K562 (cell line): ENCODE results near the gene HDGFL1. TPM values are rescaled to one million over a fixed set of nuclear protein-coding genes. Genes with fewer than 3 reads are reported as not detected.

Source experiments
- ATAC-seq: fragments of 200-7000 bp; cut with Tn5 transposase; 3 replicates; pipeline ENCODE4 v1.9.1; 2020; ENCODE audit warnings: moderate library complexity
- BruUV-seq: library from RNA; stranded (reverse); fragments of 400-500 nt; replicated peaks from 2 replicates; lab custom pipeline; 2021; lab: Mats Ljungman, UMichigan
- CTCF ChIA-PET: fragments of 300-600 bp; formaldehyde crosslinking; extraction: SDS; loops from one replicate; lab custom pipeline; 2021; ENCODE audit warnings: low intra/inter-chr PET ratio; lab: Yijun Ruan, JAX
- POLR2A ChIA-PET: fragments of 300-600, 350-650 bp; sonication (Branson Sonifier 250); formaldehyde crosslinking; extraction: SDS; loops from one replicate; lab custom pipeline; 2021; ENCODE audit warnings: antibody characterized with exemption, inconsistent platforms; lab: Yijun Ruan, JAX
- DNase-seq, 4 experiments: peaks; one replicate each; pipeline versions ENCODE4 v3.0.0 to v3.0.0-alpha.2; 2011 to 2018; ENCODE audit warnings: low spot score in 3 of 4, mixed read lengths in 3 of 4; ENCODE audit errors: extremely low read depth in 1 of 4
- FAIRE-seq: peaks from 2 replicates; lab custom pipeline; 2011; peaks lifted over from hg19 to GRCh38; lab: Jason Lieb, UNC
- H2AFZ ChIP-seq: 2 replicates; pipeline ENCODE4 v1.6.0; 2011; ENCODE audit warnings: low read depth, low read length, control low read depth, inconsistent platforms
- H3K27ac ChIP-seq: fragments of 200-600 bp; 3 replicates; pipeline ENCODE4 v1.8.0; 2011; ENCODE audit warnings: low read depth, mild to moderate bottlenecking, control low read depth, inconsistent platforms, low read length, moderate library complexity, mixed read lengths; ENCODE audit errors: extremely low read depth
- H3K27me3 ChIP-seq, 2 experiments: fragments of 300-600 bp in 1 of 2; 2 replicates in 1 of 2; 3 replicates in 1 of 2; pipeline versions ENCODE4 v1.6.0 to v1.8.0; 2011; ENCODE audit warnings: inconsistent platforms in 2 of 2, low read length in 2 of 2, mild to moderate bottlenecking in 1 of 2, mixed read lengths in 1 of 2, moderate library complexity in 1 of 2; ENCODE audit not compliant: control insufficient read depth in 2 of 2, insufficient read depth in 2 of 2
- H3K36me3 ChIP-seq: fragments of 300-600 bp; 3 replicates; pipeline ENCODE4 v1.8.0; 2011; ENCODE audit warnings: mild to moderate bottlenecking, low read length, inconsistent platforms; ENCODE audit not compliant: control insufficient read depth, insufficient read depth
- H3K4me1 ChIP-seq, 2 experiments: fragments of 200-600 bp in 1 of 2; replicated peaks in 1 of 2; 2 replicates in 1 of 2; 3 replicates in 1 of 2; pipeline versions ENCODE4 v1.5.1 to v1.8.0; 2011; ENCODE audit warnings: inconsistent platforms in 2 of 2, low read length in 2 of 2, mild to moderate bottlenecking in 1 of 2, mixed read lengths in 1 of 2, moderate library complexity in 1 of 2; ENCODE audit not compliant: control insufficient read depth in 2 of 2, insufficient read depth in 2 of 2
- H3K4me2 ChIP-seq: 2 replicates; pipeline ENCODE4 v1.6.1; 2011; ENCODE audit warnings: low read length, control low read depth, inconsistent platforms, mixed read lengths; ENCODE audit not compliant: insufficient read depth
- H3K4me3 ChIP-seq: fragments of 200-600 bp; sonication (generic), shearing (Covaris generic); 2 replicates; pipeline ENCODE4 v1.5.1; 2016; ENCODE audit warnings: control low read depth, inconsistent platforms
- H3K79me2 ChIP-seq: fragments of 200-600 bp; 3 replicates; pipeline ENCODE4 v1.8.0; 2011; ENCODE audit warnings: low read length, inconsistent platforms; ENCODE audit not compliant: control insufficient read depth, insufficient read depth
- H3K9ac ChIP-seq, 2 experiments: 2 replicates each; pipeline versions ENCODE4 v1.6.0 to v1.6.1; 2011; ENCODE audit warnings: low read depth in 2 of 2, low read length in 2 of 2, control low read depth in 1 of 2, inconsistent platforms in 1 of 2, mild to moderate bottlenecking in 1 of 2, mixed read lengths in 1 of 2; ENCODE audit not compliant: insufficient read depth in 1 of 2
- H3K9me1 ChIP-seq: one replicate; pipeline ENCODE4 v1.6.0; 2011; ENCODE audit warnings: inconsistent platforms, mild to moderate bottlenecking, low read length, moderate library complexity; ENCODE audit not compliant: control insufficient read depth, insufficient read depth
- H3K9me3 ChIP-seq: replicated peaks from 2 replicates; pipeline ENCODE4 v1.5.1; 2011; ENCODE audit warnings: low read depth, low read length, inconsistent platforms; ENCODE audit not compliant: control insufficient read depth, insufficient read depth
- H4K20me1 ChIP-seq: replicated peaks from 2 replicates; pipeline ENCODE4 v1.6.1; 2011; ENCODE audit warnings: low read length, inconsistent platforms, mixed read lengths; ENCODE audit not compliant: control insufficient read depth, insufficient read depth
- CHD4 ChIP-seq: fragments of 200-600 bp; sonication (generic); IDR thresholded peaks from 3 replicates; pipeline ENCODE4 v1.6.1; 2012; ENCODE audit warnings: low read depth, mild to moderate bottlenecking, mixed read lengths, low read length, inconsistent platforms; ENCODE audit not compliant: insufficient read depth, insufficient replicate concordance, poor library complexity, severe bottlenecking
- CREM ChIP-seq: IDR thresholded peaks from 2 replicates; pipeline ENCODE4 v1.6.1; 2014; ENCODE audit warnings: antibody characterized with exemption, low read depth
- DDX20 ChIP-seq: fragments of 450-650 bp; IDR thresholded peaks from 2 replicates; pipeline ENCODE4 v1.6.1; 2016; ENCODE audit warnings: missing genetic modification characterization, low read depth, mild to moderate bottlenecking, missing compliant biosample characterization, moderate library complexity
- ERF ChIP-seq: fragments of 450-650 bp; formaldehyde crosslinking; IDR thresholded peaks from 2 replicates; pipeline ENCODE4 v1.4.0; 2020; ENCODE audit warnings: mild to moderate bottlenecking, mixed read lengths
- ETV1 ChIP-seq: fragments of 450-650 bp; conservative IDR thresholded peaks from 2 replicates; pipeline ENCODE4 v1.6.1; 2016; ENCODE audit warnings: missing genetic modification characterization, control low read depth, low read depth, missing compliant biosample characterization
- EZH2 ChIP-seq: IDR thresholded peaks from 2 replicates; pipeline ENCODE4 v1.6.1; 2012; ENCODE audit warnings: low read depth, mild to moderate bottlenecking, inconsistent platforms, low read length, borderline replicate concordance
- FOXJ3 ChIP-seq: sonication (generic); formaldehyde crosslinking; IDR thresholded peaks from 2 replicates; pipeline ENCODE4 v1.4.0; 2020; ENCODE audit warnings: mild to moderate bottlenecking, missing genetic modification reagents
- MEIS2 ChIP-seq: fragments of 450-650 bp; IDR thresholded peaks from 2 replicates; pipeline ENCODE4 v1.6.1; 2014; ENCODE audit warnings: mild to moderate bottlenecking; ENCODE audit not compliant: partially characterized antibody
- NEUROD1 ChIP-seq: fragments of 150-350 bp; IDR thresholded peaks from 2 replicates; pipeline ENCODE4 v1.6.1; 2014; ENCODE audit warnings: borderline replicate concordance, low read length, low read depth; ENCODE audit not compliant: partially characterized antibody
- POLR2A ChIP-seq: fragments of 450-650 bp; conservative IDR thresholded peaks from 2 replicates; pipeline ENCODE4 v1.6.1; 2016
- RBM25 ChIP-seq: fragments of 200-400 bp; formaldehyde crosslinking; IDR thresholded peaks from 2 replicates; pipeline ENCODE4 v1.6.1; 2018; ENCODE audit warnings: low read length, low read depth, moderate library complexity; ENCODE audit not compliant: severe bottlenecking
- RFX5 ChIP-seq: IDR thresholded peaks from 2 replicates; pipeline ENCODE4 v1.6.1; 2011; ENCODE audit warnings: low read depth, mild to moderate bottlenecking, improper control_type of control experiment, low read length
- TCFL5 ChIP-seq: fragments of 250-450 bp; sonication (Bioruptor Pico); conservative IDR thresholded peaks from 2 replicates; pipeline ENCODE4 v1.6.1; 2021; ENCODE audit warnings: mild to moderate bottlenecking, moderate library complexity, matching md5 sums
- TOE1 ChIP-seq, 2 experiments: fragments of 450-650 bp in 1 of 2; sonication (generic) in 1 of 2; formaldehyde crosslinking in 1 of 2; IDR thresholded peaks; 2 replicates each; pipeline versions ENCODE4 v1.7.1 to v1.8.0; 2016 to 2022; ENCODE audit warnings: borderline replicate concordance in 2 of 2, mild to moderate bottlenecking in 2 of 2, antibody characterized with exemption in 1 of 2, inconsistent platforms in 1 of 2, low read depth in 1 of 2, missing genetic modification reagents in 1 of 2, moderate library complexity in 1 of 2
- ZBTB12 ChIP-seq: fragments of 250-450 bp; sonication (Bioruptor Pico); IDR thresholded peaks from 2 replicates; pipeline ENCODE4 v1.4.0; 2020
- ZBTB33 ChIP-seq: sonication (generic); formaldehyde crosslinking; IDR thresholded peaks from 2 replicates; pipeline ENCODE4 v1.8.1; 2023; ENCODE audit warnings: mild to moderate bottlenecking, missing genetic modification reagents
- ZBTB8A ChIP-seq: fragments of 450-650 bp; IDR thresholded peaks from 2 replicates; pipeline ENCODE4 v1.6.1; 2018; ENCODE audit warnings: mild to moderate bottlenecking, moderate library complexity; ENCODE audit not compliant: partially characterized antibody
- ZNF354B ChIP-seq: fragments of 250-450 bp; sonication (Bioruptor Pico); IDR thresholded peaks from 2 replicates; pipeline ENCODE4 v1.4.0; 2020
- ZNF707 ChIP-seq: fragments of 250-450 bp; sonication (Bioruptor Pico); conservative IDR thresholded peaks from 2 replicates; pipeline ENCODE4 v1.8.0; 2022; ENCODE audit warnings: inconsistent platforms, mild to moderate bottlenecking, moderate library complexity
- ZNF717 ChIP-seq: fragments of 250-450 bp; sonication (Bioruptor Pico); IDR thresholded peaks from 2 replicates; pipeline ENCODE4 v1.5.0; 2021
- WGBS: fragments of 100-300 bp; shearing (Covaris generic); methylation state at CpG from one replicate; pipeline ENCODE4 v1.1.6; 2016; ENCODE audit warnings: low coverage, mixed read lengths; ENCODE audit not compliant: insufficient coverage; ENCODE audit errors: missing lambda C conversion rate; 5-methylcytosine and 5-hydroxymethylcytosine counted together
- in situ Hi-C: fragments of 300-500 bp; cut with MboI; formaldehyde crosslinking; loops from 4 replicates; pipeline ENCODE4 v1.15.0; 2018; ENCODE audit warnings: inconsistent platforms, mixed read lengths
- intact Hi-C: fragments of 100-400 bp; cut with micrococcal nuclease; formaldehyde crosslinking; loops from 2 replicates; pipeline ENCODE4 v1.14.2; 2022
- polyA plus RNA-seq, 8 experiments: library from polyadenylated mRNA; depleted of rRNA in 4 of 8; stranded (reverse) in 5 of 8; unstranded in 3 of 8; fragments of >200 nt; fragmentation: Nextera tagmentation in 2 of 8; fragmentation: Illumina TruSeq in 1 of 8; extraction: Ambion mirVana in 2 of 8; extraction: Trizol in 1 of 8; gene quantifications; 2 replicates each; pipeline versions ENCODE4 v1.2.1 to v1.2.3, GENCODE V29; 2011 to 2014; ENCODE audit warnings: inconsistent platforms in 1 of 8, missing spikeins in 1 of 8
- total RNA-seq, 7 experiments: library from RNA; depleted of rRNA in 6 of 7; stranded (reverse); fragments of >200 nt in 6 of 7; fragmentation: Illumina TruSeq in 2 of 7; extraction: Trizol in 2 of 7; gene quantifications; 2 replicates each; pipeline versions ENCODE4 v1.2.1 to v1.2.3, GENCODE V29; 2011 to 2021; ENCODE audit warnings: low replicate concordance in 1 of 7

HDGFL1 gene
- total and polyA plus RNA-seq, 9 of the 15 experiments (the other 6 are each of a cell fraction or from before 2014, with no cell fraction given) = 0.04 to 0.64 (median 0.28) TPM

- Histone ChIP-seq H2AFZ (no peak overlapping the region), H3K9me1 (no peaks in the 10 kb centered on the region), H4K20me1 (no peaks in the 10 kb centered on the region), H3K79me2 (no peaks in the 10 kb centered on the region), H3K27me3 (no peaks in the 10 kb centered on the region), H3K4me3 (no peak overlapping the region), H3K27ac (no peak overlapping the region), H3K36me3 (no peaks in the 10 kb centered on the region), H3K9ac (no peak overlapping the region), H3K4me1 (no peaks in the 10 kb centered on the region), H3K9me3 (no peaks in the 10 kb centered on the region), H3K4me2 (no peak overlapping the region)
- BruUV-seq = no TSS peak
- POLR2A ChIA-PET = no interaction called here
- FAIRE-seq = no peak
- 0% methylated on average over 2 of the region's 2 CpGs for WGBS
- CTCF ChIA-PET = no interaction called here
- DNase-seq = no peak
- intact Hi-C loops (no loop called here), in situ Hi-C loops (no loop called here)
- TF ChIP-seq ZNF707 (no peak), DDX20 (tag) (no peak), TOE1 (IDR thresholded peaks at IDR 0.05; ENCODE audit: borderline replicate concordance) (no peak), TOE1 (CRISPR knock-in tag; IDR thresholded peaks at IDR 0.05; ENCODE audit: borderline replicate concordance, low read depth) (no peak), ERF (CRISPR knock-in tag) (no peak), ETV1 (tag) (no peak), NEUROD1 (no peak), RBM25 (no peak), FOXJ3 (no peak), CREM (no peak), EZH2 (no peak), RFX5 (no peak), POLR2A (no peak), MEIS2 (no peak), ZBTB33 (CRISPR knock-in tag) (no peak), ZNF717 (CRISPR knock-in tag) (no peak), ZBTB12 (no peak), ZBTB8A (no peak), ZNF354B (CRISPR knock-in tag) (no peak), CHD4 (no peak), TCFL5 (CRISPR knock-in tag) (no peak)
- no peak for ATAC-seq
Measured at GRCh38 chr6:22550971-22551670, 18.2 kb upstream of the HDGFL1 start.
